K562 (cell line): ENCODE results near the gene ATAD3C. TPM values are rescaled to one million over a fixed set of nuclear protein-coding genes. Genes with fewer than 3 reads are reported as not detected.
"Not testable (repeated sequence)": the region's sequence is repeated elsewhere in the genome, so short reads cannot be mapped to it uniquely, and the experiment has no call there.

Source experiments
- ATAC-seq: fragments of 200-7000 bp; cut with Tn5 transposase; 3 replicates; pipeline ENCODE4 v1.9.1; 2020; ENCODE audit warnings: moderate library complexity
- BruUV-seq: library from RNA; stranded (reverse); fragments of 400-500 nt; replicated peaks from 2 replicates; lab custom pipeline; 2021; lab: Mats Ljungman, UMichigan
- CTCF ChIA-PET: fragments of 300-600 bp; formaldehyde crosslinking; extraction: SDS; loops from one replicate; lab custom pipeline; 2021; ENCODE audit warnings: low intra/inter-chr PET ratio; lab: Yijun Ruan, JAX
- POLR2A ChIA-PET: fragments of 300-600, 350-650 bp; sonication (Branson Sonifier 250); formaldehyde crosslinking; extraction: SDS; loops from one replicate; lab custom pipeline; 2021; ENCODE audit warnings: antibody characterized with exemption, inconsistent platforms; lab: Yijun Ruan, JAX
- DNase-seq, 4 experiments: peaks; one replicate each; pipeline versions ENCODE4 v3.0.0 to v3.0.0-alpha.2; 2011 to 2018; ENCODE audit warnings: low spot score in 3 of 4, mixed read lengths in 3 of 4; ENCODE audit errors: extremely low read depth in 1 of 4
- FAIRE-seq: peaks from 2 replicates; lab custom pipeline; 2011; peaks lifted over from hg19 to GRCh38; lab: Jason Lieb, UNC
- H2AFZ ChIP-seq: 2 replicates; pipeline ENCODE4 v1.6.0; 2011; ENCODE audit warnings: low read depth, low read length, control low read depth, inconsistent platforms
- H3K27ac ChIP-seq: fragments of 200-600 bp; 3 replicates; pipeline ENCODE4 v1.8.0; 2011; ENCODE audit warnings: low read depth, mild to moderate bottlenecking, control low read depth, inconsistent platforms, low read length, moderate library complexity, mixed read lengths; ENCODE audit errors: extremely low read depth
- H3K27me3 ChIP-seq, 2 experiments: fragments of 300-600 bp in 1 of 2; 2 replicates in 1 of 2; 3 replicates in 1 of 2; pipeline versions ENCODE4 v1.6.0 to v1.8.0; 2011; ENCODE audit warnings: inconsistent platforms in 2 of 2, low read length in 2 of 2, mild to moderate bottlenecking in 1 of 2, mixed read lengths in 1 of 2, moderate library complexity in 1 of 2; ENCODE audit not compliant: control insufficient read depth in 2 of 2, insufficient read depth in 2 of 2
- H3K36me3 ChIP-seq: fragments of 300-600 bp; 3 replicates; pipeline ENCODE4 v1.8.0; 2011; ENCODE audit warnings: mild to moderate bottlenecking, low read length, inconsistent platforms; ENCODE audit not compliant: control insufficient read depth, insufficient read depth
- H3K4me1 ChIP-seq, 2 experiments: fragments of 200-600 bp in 1 of 2; replicated peaks in 1 of 2; 2 replicates in 1 of 2; 3 replicates in 1 of 2; pipeline versions ENCODE4 v1.5.1 to v1.8.0; 2011; ENCODE audit warnings: inconsistent platforms in 2 of 2, low read length in 2 of 2, mild to moderate bottlenecking in 1 of 2, mixed read lengths in 1 of 2, moderate library complexity in 1 of 2; ENCODE audit not compliant: control insufficient read depth in 2 of 2, insufficient read depth in 2 of 2
- H3K4me2 ChIP-seq: 2 replicates; pipeline ENCODE4 v1.6.1; 2011; ENCODE audit warnings: low read length, control low read depth, inconsistent platforms, mixed read lengths; ENCODE audit not compliant: insufficient read depth
- H3K4me3 ChIP-seq: fragments of 200-600 bp; sonication (generic), shearing (Covaris generic); 2 replicates; pipeline ENCODE4 v1.5.1; 2016; ENCODE audit warnings: control low read depth, inconsistent platforms
- H3K79me2 ChIP-seq: fragments of 200-600 bp; 3 replicates; pipeline ENCODE4 v1.8.0; 2011; ENCODE audit warnings: low read length, inconsistent platforms; ENCODE audit not compliant: control insufficient read depth, insufficient read depth
- H3K9ac ChIP-seq, 2 experiments: 2 replicates each; pipeline versions ENCODE4 v1.6.0 to v1.6.1; 2011; ENCODE audit warnings: low read depth in 2 of 2, low read length in 2 of 2, control low read depth in 1 of 2, inconsistent platforms in 1 of 2, mild to moderate bottlenecking in 1 of 2, mixed read lengths in 1 of 2; ENCODE audit not compliant: insufficient read depth in 1 of 2
- H3K9me1 ChIP-seq: one replicate; pipeline ENCODE4 v1.6.0; 2011; ENCODE audit warnings: inconsistent platforms, mild to moderate bottlenecking, low read length, moderate library complexity; ENCODE audit not compliant: control insufficient read depth, insufficient read depth
- H3K9me3 ChIP-seq: replicated peaks from 2 replicates; pipeline ENCODE4 v1.5.1; 2011; ENCODE audit warnings: low read depth, low read length, inconsistent platforms; ENCODE audit not compliant: control insufficient read depth, insufficient read depth
- H4K20me1 ChIP-seq: replicated peaks from 2 replicates; pipeline ENCODE4 v1.6.1; 2011; ENCODE audit warnings: low read length, inconsistent platforms, mixed read lengths; ENCODE audit not compliant: control insufficient read depth, insufficient read depth
- BCOR ChIP-seq: fragments of 450-650 bp; IDR thresholded peaks from 2 replicates; pipeline ENCODE4 v1.6.1; 2016
- CBX3 ChIP-seq, 2 experiments: IDR thresholded peaks; 1 replicate in 1 of 2; 2 replicates in 1 of 2; pipeline ENCODE4 v1.6.1; 2012; ENCODE audit warnings: inconsistent platforms in 2 of 2, low read length in 2 of 2, borderline replicate concordance in 1 of 2, control low read depth in 1 of 2
- JUND ChIP-seq, 2 experiments: IDR thresholded peaks; 2 replicates in 1 of 2; 3 replicates in 1 of 2; pipeline ENCODE4 v1.6.1; 2011; ENCODE audit warnings: borderline replicate concordance in 2 of 2, low read depth in 2 of 2, low read length in 2 of 2, improper control_type of control experiment in 1 of 2, missing biosample characterization in 1 of 2, missing genetic modification characterization in 1 of 2, missing genetic modification reagents in 1 of 2
- NCOA2 ChIP-seq, 2 experiments: fragments of 450-650 bp; IDR thresholded peaks; 2 replicates each; pipeline ENCODE4 v1.6.1; 2018; ENCODE audit warnings: mild to moderate bottlenecking in 2 of 2, moderate library complexity in 1 of 2; ENCODE audit not compliant: partially characterized antibody in 2 of 2
- SIN3B ChIP-seq: fragments of 450-650 bp; IDR thresholded peaks from 2 replicates; pipeline ENCODE4 v1.6.1; 2017; ENCODE audit warnings: low read depth, mild to moderate bottlenecking, moderate library complexity
- SMARCA5 ChIP-seq: fragments of 450-650 bp; IDR thresholded peaks from 2 replicates; pipeline ENCODE4 v1.6.1; 2016
- SP1 ChIP-seq: sonication (generic); formaldehyde crosslinking; IDR thresholded peaks from 2 replicates; pipeline ENCODE4 v1.8.1; 2022; ENCODE audit warnings: mild to moderate bottlenecking, missing genetic modification reagents
- STAT5A ChIP-seq: IDR thresholded peaks from 2 replicates; pipeline ENCODE4 v1.6.1; 2012; ENCODE audit warnings: low read length, inconsistent platforms, borderline replicate concordance
- TBL1XR1 ChIP-seq, 2 experiments: IDR thresholded peaks; 2 replicates each; pipeline ENCODE4 v1.6.1; 2012; ENCODE audit warnings: improper control_type of control experiment in 2 of 2, low read length in 2 of 2, mild to moderate bottlenecking in 1 of 2
- TCF7L2 ChIP-seq: fragments of 150-350 bp; IDR thresholded peaks from 2 replicates; pipeline ENCODE4 v1.6.1; 2016; ENCODE audit warnings: low read depth, mild to moderate bottlenecking, low read length, moderate library complexity
- YY1 ChIP-seq, 3 experiments: IDR thresholded peaks; 2 replicates each; pipeline ENCODE4 v1.6.1; 2011; ENCODE audit warnings: low read length in 2 of 3, mild to moderate bottlenecking in 2 of 3, moderate library complexity in 2 of 3, borderline replicate concordance in 1 of 3, control low read depth in 1 of 3, low read depth in 1 of 3; ENCODE audit not compliant: insufficient read depth in 3 of 3, insufficient replicate concordance in 2 of 3, control insufficient read depth in 1 of 3, insufficient read length in 1 of 3; ENCODE audit errors: extremely low read depth in 1 of 3
- ZBTB5 ChIP-seq: fragments of 450-650 bp; IDR thresholded peaks from 2 replicates; pipeline ENCODE4 v1.6.1; 2017; ENCODE audit warnings: antibody characterized with exemption
- ZNF384 ChIP-seq: IDR thresholded peaks from 2 replicates; pipeline ENCODE4 v1.6.1; 2012; ENCODE audit warnings: low read depth, low read length, improper control_type of control experiment
- ZNF699 ChIP-seq: fragments of 250-450 bp; sonication (Bioruptor Pico); IDR thresholded peaks from 2 replicates; pipeline ENCODE4 v1.8.0; 2021; ENCODE audit warnings: mild to moderate bottlenecking, moderate library complexity; ENCODE audit not compliant: insufficient replicate concordance
- WGBS: fragments of 100-300 bp; shearing (Covaris generic); methylation state at CpG from one replicate; pipeline ENCODE4 v1.1.6; 2016; ENCODE audit warnings: low coverage, mixed read lengths; ENCODE audit not compliant: insufficient coverage; ENCODE audit errors: missing lambda C conversion rate; 5-methylcytosine and 5-hydroxymethylcytosine counted together
- in situ Hi-C: fragments of 300-500 bp; cut with MboI; formaldehyde crosslinking; loops from 4 replicates; pipeline ENCODE4 v1.15.0; 2018; ENCODE audit warnings: inconsistent platforms, mixed read lengths
- intact Hi-C: fragments of 100-400 bp; cut with micrococcal nuclease; formaldehyde crosslinking; loops from 2 replicates; pipeline ENCODE4 v1.14.2; 2022
- polyA plus RNA-seq, 8 experiments: library from polyadenylated mRNA; depleted of rRNA in 4 of 8; stranded (reverse) in 5 of 8; unstranded in 3 of 8; fragments of >200 nt; fragmentation: Nextera tagmentation in 2 of 8; fragmentation: Illumina TruSeq in 1 of 8; extraction: Ambion mirVana in 2 of 8; extraction: Trizol in 1 of 8; gene quantifications; 2 replicates each; pipeline versions ENCODE4 v1.2.1 to v1.2.3, GENCODE V29; 2011 to 2014; ENCODE audit warnings: inconsistent platforms in 1 of 8, missing spikeins in 1 of 8
- total RNA-seq, 7 experiments: library from RNA; depleted of rRNA in 6 of 7; stranded (reverse); fragments of >200 nt in 6 of 7; fragmentation: Illumina TruSeq in 2 of 7; extraction: Trizol in 2 of 7; gene quantifications; 2 replicates each; pipeline versions ENCODE4 v1.2.1 to v1.2.3, GENCODE V29; 2011 to 2021; ENCODE audit warnings: low replicate concordance in 1 of 7

Gene ATAD3C
- total and polyA plus RNA-seq, 9 of the 15 experiments (the other 6 are each of a cell fraction or from before 2014, with no cell fraction given): 0.03 to 0.18 TPM; not detected in 7

GRCh38 chr1:1428967-1429366 lies 20.5 kb upstream of the ATAD3C start:
- H3K9ac ChIP-seq, FAIRE-seq, H2AFZ ChIP-seq, H3K27me3 ChIP-seq, H3K9me1 ChIP-seq, intact Hi-C loops, H3K27ac ChIP-seq, DNase-seq, BruUV-seq, H3K4me2 ChIP-seq, ATAC-seq, H4K20me1 ChIP-seq, CTCF ChIA-PET, H3K36me3 ChIP-seq, H3K4me3 ChIP-seq, H3K79me2 ChIP-seq, in situ Hi-C loops, H3K9me3 ChIP-seq: not testable (repeated sequence)
- WGBS: 21% methylated on average over 2 of the region's 6 CpGs
- POLR2A ChIA-PET: interaction anchor here (0.7 to 2.0 kb wide), 2 partner anchors 21 to 178 kb away, joined by 3 to 11 read pairs; partner anchors contain the start of gene MRPL20
- TF ChIP-seq ZNF384 (0 out of 2 replicates have a peak, but pooled peaks have one; percentile 5), BCOR (peak; percentile 66)
- H3K4me1 ChIP-seq: peaks cover 31 to 70% of the 10 kb centered on the region in 2 experiments

GRCh38 chr1:1429671-1430073 lies 19.8 kb upstream of the ATAD3C start:
- H3K4me3 ChIP-seq: no peak overlapping the region
- no TSS peak for BruUV-seq
- no peak for FAIRE-seq
- TF ChIP-seq STAT5A (no peak), NCOA2 (IDR thresholded peaks at IDR 0.05; ENCODE audit: partially characterized antibody in 2 of 2) (no peak), YY1 (IDR thresholded peaks at IDR 0.05; ENCODE audit: borderline replicate concordance in 1 of 3, control insufficient read depth in 1 of 3, extremely low read depth in 1 of 3, insufficient read depth in 3 of 3, insufficient read length in 1 of 3, insufficient replicate concordance in 2 of 3, low read depth in 1 of 3, low read length in 2 of 3) (no peak), ZBTB5 (no peak), SMARCA5 (peak; percentile 27; the same call in 1 of the 2 replicates), TBL1XR1 (IDR thresholded peaks at IDR 0.05; ENCODE audit: low read length in 2 of 2) (no peak), CBX3 (IDR thresholded peaks at IDR 0.05; ENCODE audit: borderline replicate concordance in 1 of 2, low read length in 2 of 2) (no peak), ZNF699 (CRISPR knock-in tag) (no peak), TCF7L2 (no peak), SIN3B (no peak), JUND (IDR thresholded peaks at IDR 0.05; ENCODE audit: borderline replicate concordance, low read depth, low read length) (no peak), JUND (tag; IDR thresholded peaks at IDR 0.05; ENCODE audit: borderline replicate concordance, low read depth, low read length) (no peak), SP1 (CRISPR knock-in tag) (no peak), BCOR (peak; percentile 79)

More at GRCh38 chr1:1429671-1430073, 19.8 kb upstream of the ATAD3C start:
- Histone ChIP-seq H2AFZ (no peak overlapping the region), H3K9ac (no peak overlapping the region), H3K36me3 (no peaks in the 10 kb centered on the region), H3K4me2 (no peak overlapping the region), H3K9me3 (no peaks in the 10 kb centered on the region), H4K20me1 (no peaks in the 10 kb centered on the region), H3K27ac (no peak overlapping the region), H3K79me2 (no peaks in the 10 kb centered on the region), H3K27me3 (no peaks in the 10 kb centered on the region), H3K4me1 (peaks cover 38 to 78% of the 10 kb centered on the region in 2 experiments), H3K9me1 (no peaks in the 10 kb centered on the region)
- CTCF ChIA-PET: no interaction called here
- in situ Hi-C loops: no loop called here
- intact Hi-C loops: no loop called here
- 21% methylated on average over 6 of the region's 6 CpGs for WGBS
- peak in 1 of 4 experiments; percentile 32 for DNase-seq
- POLR2A ChIA-PET: interaction anchor here (1.4 to 2.0 kb wide), 2 partner anchors 22 to 27 kb away, joined by 4 to 11 read pairs; partner anchors contain the start of gene MRPL20
- no peak for ATAC-seq
